Stimulated activated CD4-positive, alpha-beta T cell treated with anti-CD3 and anti-CD28 coated beads, TNF-alpha, amount 100 ng/mL, for 48 hours (primary cell): ENCODE measurements around the gene TBC1D16.
A peak's percentile ranks its signal among the peaks of the same experiment; 100 is the strongest.
"Not testable (repeated sequence)": the region's sequence is repeated elsewhere in the genome, so short reads cannot be mapped to it uniquely, and the experiment has no call there.

Experiments
- DNase-seq, 3 donors: peaks; one replicate each; pipeline ENCODE4 v3.0.0-alpha.2; 2020; ENCODE audit warnings: low read depth in 3 of 3

The TBC1D16 gene

GRCh38 chr17:80003969-80004368 is 31.7 kb downstream of the TBC1D16 start:
- DNase-seq: no peak

DNA sequence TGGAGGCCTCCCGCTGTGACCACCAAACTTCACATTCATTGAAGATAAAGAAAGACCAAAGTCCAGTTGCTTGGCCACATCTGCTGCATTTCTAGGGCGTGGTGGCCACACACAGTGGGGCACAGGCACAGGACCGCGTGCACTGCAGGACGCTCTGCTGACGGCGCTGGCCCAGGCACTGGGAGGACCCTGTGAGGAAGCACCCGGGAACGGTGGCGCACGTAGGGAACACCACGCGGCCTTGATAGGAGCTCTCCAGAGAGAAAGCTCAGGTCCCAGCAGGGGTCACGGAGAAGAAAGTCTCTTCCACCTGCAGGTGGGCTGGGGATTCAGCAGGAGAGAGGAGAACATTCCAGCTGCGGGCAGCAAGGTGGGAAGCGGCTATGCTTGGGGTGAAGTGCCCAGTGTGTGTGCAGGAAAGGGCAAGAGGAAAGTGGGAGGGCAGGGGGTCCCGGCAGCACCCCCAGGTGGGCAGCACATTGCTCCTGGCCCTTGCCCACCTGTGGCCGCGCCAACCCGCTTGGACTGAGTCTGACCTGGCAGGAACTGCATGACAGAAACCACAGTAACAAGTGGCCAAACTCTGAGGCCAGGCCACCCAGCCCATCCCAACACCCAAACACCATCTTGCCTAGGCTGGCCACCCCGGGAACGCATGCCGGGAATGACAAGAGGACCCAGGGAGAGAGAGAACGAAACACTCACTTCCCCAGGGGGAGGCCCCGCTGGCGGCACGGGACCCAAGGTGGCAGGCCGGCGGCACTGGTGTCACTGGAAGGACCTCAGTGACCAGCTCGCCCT is 32.8 kb downstream of the TBC1D16 start:
- no peak for DNase-seq

- DNase-seq: no peak
These were observed 33.5 kb downstream of the TBC1D16 start for GRCh38 chr17:80002070-80002641.

GRCh38 chr17:80000981-80001775 is 34.5 kb downstream of the TBC1D16 start:
- no peak for DNase-seq

GRCh38 chr17:80000136-80000535 is 35.5 kb downstream of the TBC1D16 start:
- no peak for DNase-seq

DNA sequence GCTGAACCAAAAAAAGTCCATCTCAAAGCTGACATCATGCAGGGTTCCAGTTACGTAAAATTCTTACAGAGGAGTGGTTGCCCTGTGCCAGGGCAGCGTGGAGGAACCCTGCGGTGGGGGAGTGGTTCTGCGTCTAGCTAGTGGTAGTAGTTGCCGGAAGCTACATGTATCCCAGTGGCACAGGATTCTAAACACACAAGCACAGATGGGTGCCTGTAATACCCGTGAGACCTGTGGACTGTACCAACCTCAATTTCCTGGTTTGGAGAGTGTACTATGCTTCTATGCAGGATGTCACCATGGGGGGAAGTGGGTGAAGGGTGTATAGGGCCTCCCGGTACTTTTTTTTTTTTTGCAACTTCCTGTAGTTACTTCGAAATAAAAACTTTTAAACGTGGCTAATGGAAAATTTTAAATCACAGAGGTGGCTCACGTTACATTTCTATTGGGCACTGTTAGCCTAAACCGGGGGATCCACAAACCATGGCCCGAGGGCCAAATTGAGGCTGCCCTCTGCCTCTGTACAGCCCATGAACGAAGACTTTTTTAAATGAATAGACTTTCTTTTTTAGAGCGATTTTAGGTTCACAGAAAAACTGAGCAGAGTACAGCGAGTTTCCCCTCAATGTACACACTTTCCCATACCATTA is 38.5 kb downstream of the TBC1D16 start:
- DNase-seq: peak; percentile 32 to 73 (median 45)

DNA sequence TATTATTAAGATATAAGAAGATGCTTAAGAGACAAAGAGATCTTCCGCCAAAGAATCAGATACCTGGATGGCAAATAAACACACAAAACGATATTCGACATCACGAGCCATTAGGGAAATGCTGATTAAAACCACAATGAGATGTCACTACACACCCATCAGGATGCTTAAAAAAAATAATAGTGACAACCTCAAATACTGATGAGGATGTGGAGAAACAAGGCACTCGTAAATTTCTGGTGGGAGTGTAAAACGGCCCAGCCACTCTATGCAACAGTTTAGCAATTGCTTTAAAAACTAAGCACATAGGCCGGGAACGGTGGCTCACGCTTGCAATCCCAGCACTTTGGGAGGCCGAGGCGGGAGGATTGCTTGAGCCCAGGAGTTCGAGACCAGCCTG is 39.4 kb downstream of the TBC1D16 start:
- no peak for DNase-seq

- no peak for DNase-seq
These were observed 40.0 kb downstream of the TBC1D16 start for GRCh38 chr17:79995696-79996095.

GRCh38 chr17:79994602-79995001 is 41.1 kb downstream of the TBC1D16 start:
- DNase-seq: no peak

DNA sequence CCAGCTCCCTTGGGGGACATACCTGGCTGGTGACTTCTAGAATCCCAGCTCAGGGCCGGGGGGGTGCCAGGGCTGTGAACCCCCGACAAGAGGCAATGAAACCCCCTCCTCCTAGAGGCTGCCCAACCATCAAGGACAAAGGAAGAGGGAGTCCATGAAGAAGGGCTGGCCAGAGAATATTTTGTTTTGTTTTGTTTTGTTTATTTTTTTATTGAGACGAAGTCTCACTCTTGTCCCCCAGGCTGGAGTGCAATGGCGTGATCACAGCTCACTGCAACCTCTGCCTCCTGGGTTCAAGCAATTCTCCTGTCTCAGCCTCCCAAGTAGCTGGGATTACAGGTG is 41.5 kb downstream of the TBC1D16 start:
- DNase-seq: not testable (repeated sequence)

DNA sequence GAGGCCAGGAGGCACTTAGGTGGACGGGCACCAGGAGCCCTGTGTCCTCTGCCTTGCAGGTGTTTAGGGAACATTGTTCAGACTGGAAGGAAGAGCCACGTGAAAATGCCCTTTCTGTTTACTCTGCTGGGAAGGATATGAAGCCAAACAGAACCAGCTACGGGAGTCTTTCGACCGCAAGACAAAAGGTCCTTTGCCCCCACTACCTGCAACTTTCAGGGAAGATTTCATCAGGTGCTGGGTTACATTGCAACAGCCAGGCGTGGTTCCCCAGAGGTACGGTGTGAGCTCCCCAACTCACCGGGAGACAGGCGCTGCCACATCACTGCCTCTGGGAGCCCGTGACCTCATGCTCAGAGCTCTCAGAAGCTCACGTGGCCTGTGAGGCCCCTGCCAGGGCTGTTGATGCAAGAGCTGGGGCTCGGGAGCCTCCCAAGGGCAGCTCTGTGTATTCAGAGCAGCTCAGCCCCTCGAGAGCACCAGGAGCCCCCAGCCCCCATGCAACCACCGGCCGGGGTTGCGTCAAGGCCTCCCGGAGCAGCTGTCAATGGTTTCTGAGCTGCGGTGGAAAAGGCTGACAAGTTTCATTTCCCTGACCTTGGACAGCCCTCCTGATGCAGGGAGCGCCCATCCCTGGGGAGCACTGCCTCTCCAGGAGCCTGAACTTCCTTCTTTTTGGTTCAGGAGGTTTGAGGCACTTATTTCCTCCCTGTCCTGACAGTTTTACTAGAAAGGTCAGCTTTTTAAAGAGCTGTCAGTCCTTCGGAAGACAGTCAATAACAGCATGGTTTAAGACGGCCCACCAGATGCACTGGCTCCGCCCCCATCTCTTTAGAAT is 42.1 kb downstream of the TBC1D16 start:
- peak; percentile 35 to 65 (median 47) for DNase-seq

DNA sequence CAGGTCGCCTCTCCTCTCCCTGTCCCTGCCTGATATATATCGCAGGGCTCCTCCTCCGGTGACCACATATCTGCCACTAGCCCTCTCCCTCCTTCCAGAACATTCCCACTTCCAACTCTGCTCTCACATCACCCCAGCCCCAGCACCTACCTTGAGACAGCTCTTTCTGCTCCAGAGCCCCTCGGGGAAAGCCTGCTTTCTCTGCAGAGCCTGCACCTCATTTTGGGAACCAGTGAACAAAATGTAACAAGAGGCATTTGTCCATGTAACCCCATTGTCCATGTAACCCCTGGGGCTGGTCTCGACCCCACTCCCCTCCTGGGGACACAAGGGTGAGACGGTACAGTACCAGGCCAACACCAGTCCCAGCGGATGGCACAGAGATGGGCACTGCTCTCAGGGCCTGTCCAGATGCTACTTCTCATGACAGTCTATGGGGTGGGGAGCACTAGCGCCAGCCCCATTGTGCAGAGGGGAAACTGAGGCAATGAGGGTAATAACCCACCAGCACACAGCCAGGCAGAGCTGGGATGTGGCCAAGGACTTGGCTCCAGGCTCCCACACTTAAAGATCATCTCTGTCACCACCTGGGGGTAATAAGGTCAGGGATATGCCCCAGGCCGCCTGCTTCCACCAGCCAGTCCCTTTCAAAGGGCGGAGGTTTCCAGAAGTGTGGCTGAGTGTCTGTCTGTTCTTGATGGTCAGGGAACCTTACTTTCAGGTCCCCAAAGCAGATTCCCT is 42.9 kb downstream of the TBC1D16 start:
- no peak for DNase-seq

DNA sequence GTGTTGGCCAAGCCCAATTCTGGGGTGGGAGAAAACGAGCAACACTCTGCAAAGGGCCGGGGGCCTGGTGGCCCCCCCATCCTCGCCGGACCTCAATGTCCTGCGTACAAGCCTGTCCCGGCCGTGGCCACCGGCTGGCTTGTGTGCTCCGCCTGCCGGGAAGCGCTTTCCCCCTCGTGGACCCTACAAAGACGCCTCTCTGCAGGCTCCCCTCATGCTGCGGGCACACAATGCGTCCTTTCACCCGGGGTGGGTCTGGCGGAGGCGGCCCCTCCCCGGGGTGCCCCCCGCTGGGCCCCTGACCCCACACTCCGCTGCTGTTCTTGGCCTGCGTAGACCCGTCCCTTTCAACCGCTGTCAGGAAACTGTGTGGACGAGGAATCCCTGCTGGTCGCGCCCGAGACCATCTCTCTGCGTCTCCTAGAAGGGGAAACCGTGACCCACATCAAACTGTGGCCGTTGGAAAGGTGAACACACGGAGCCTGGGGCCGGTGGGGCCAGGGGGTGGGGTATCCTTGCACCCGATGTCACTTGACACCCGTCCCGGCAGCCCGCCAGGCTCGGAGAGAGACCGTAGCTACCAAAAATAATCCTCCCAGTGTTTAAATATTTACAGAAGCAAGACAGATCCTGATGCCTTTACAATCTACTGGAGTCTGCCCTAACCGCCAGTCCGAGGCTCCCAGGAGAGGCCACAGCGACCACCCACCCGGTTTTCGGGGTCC is 43.6 kb downstream of the TBC1D16 start:
- no peak for DNase-seq

GRCh38 chr17:79991140-79991923 is 44.3 kb downstream of the TBC1D16 start:
- peak; percentile 57 to 84 (median 72) for DNase-seq

DNA sequence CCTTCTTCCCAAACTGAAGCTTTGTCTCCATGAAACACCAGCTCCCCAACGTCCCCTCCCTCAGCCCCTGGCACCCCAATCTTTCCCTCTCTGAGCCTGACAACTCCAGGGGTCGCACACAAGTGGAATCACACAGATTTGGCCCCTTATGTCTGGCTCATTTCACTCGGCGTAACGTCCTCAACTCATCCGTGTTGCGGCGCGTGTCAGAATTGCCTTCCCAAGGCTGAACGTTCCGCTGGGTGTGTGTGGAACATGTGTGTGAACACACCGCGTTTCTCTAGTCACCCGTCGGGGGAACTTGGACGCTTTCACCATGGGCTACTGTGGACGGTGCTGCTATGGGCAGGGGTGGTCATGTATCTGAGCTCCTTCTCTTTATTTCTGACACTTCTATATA is 45.0 kb downstream of the TBC1D16 start:
- DNase-seq: no peak

DNA sequence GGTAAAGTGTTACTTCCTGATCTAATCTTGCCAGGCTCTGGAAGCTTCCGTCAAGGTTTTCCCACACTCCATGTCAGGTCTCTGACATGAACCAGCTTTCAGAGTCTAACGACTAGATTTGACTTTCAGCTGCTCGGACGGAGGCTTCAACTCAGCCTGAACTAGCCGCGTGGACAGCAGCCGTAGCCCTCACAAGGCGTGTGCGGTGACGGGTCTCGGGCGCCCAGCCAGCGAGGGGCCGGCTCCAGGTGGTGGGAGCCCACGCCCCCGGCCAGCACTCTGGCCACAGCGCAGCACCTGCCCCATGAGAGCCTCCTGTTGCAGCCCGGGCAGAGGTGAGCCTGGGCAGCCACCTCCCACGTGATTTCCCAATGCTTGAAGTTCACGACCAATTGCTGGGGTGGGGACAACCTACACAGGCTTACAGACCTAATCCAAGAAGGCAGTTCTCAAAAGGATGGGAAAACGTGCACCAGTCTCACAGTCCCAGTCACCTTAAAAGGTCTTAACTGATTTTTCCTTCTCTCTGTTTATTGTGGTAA is 45.5 kb downstream of the TBC1D16 start:
- no peak for DNase-seq

GRCh38 chr17:79989106-79989835 is 46.4 kb downstream of the TBC1D16 start:
- no peak for DNase-seq
